ENCODE measurements around the gene GJC1. TPM values are rescaled to one million over a fixed set of nuclear protein-coding genes. Genes with fewer than 3 reads are reported as not detected.
"Not testable (repeated sequence)": the region's sequence is repeated elsewhere in the genome, so short reads cannot be mapped to it uniquely, and the experiment has no call there.

The GJC1 gene
- total RNA-seq, 1 donor from 2014 or later = 9.9 TPM

- no peak for TF ChIP-seq CTCF (IDR thresholded peaks at IDR 0.05)
- Histone ChIP-seq H3K36me3 (no peaks in the 10 kb centered on the region), H3K27me3 (peaks cover 7% of the 10 kb centered on the region), H3K27ac (no peak overlapping the region), H3K4me1 (peaks cover 2 to 10% of the 10 kb centered on the region in 2 donors), H3K9me3 (no peaks in the 10 kb centered on the region), H3K4me3 (no peak overlapping the region)
- intact Hi-C loops (cut with DNase I) = no loop called here
- no peak for DNase-seq (ENCODE audit: low spot score in 2 of 2)
These were observed 3.8 kb downstream of the GJC1 start for GRCh38 chr17:44826123-44826790.

DNA sequence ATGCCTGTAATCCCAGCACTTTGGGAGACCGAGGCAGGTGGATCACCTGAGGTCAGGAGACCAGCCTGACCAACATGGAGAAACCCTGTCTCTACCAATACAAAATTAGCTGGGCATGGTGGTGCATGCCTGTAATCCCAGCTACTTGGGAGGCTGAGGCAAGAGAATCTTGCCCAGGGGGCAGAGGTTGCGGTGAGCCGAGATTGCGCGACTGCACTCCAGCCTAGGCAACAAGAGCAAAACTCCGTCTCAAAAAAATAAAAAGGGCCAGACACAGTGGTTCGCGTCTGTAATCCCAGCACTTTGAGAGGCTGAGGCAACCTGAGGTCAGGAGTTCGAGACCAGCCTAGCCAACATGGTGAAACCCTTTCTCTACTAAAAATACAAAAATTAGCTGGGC is 4.9 kb downstream of the GJC1 start:
- DNase-seq (ENCODE audit: low spot score in 2 of 2); intact Hi-C loops (cut with DNase I); H3K36me3 ChIP-seq; H3K9me3 ChIP-seq; H3K27me3 ChIP-seq; H3K4me3 ChIP-seq; H3K27ac ChIP-seq: not testable (repeated sequence)
- H3K4me1 ChIP-seq = peaks cover 2 to 10% of the 10 kb centered on the region in 2 donors

- DNase-seq (ENCODE audit: low spot score in 2 of 2) = no peak
- Histone ChIP-seq H3K27me3 (no peaks in the 10 kb centered on the region), H3K4me3 (no peak overlapping the region), H3K27ac (peak overlapping the region in 1 of 2 donors; percentile 27), H3K36me3 (no peaks in the 10 kb centered on the region), H3K4me1 (peaks cover 0 to 12% of the 10 kb centered on the region in 2 donors), H3K9me3 (no peaks in the 10 kb centered on the region)
- intact Hi-C loops (cut with DNase I) = no loop called here
- no peak for TF ChIP-seq CTCF (IDR thresholded peaks at IDR 0.05)
These were observed 9.4 kb downstream of the GJC1 start for GRCh38 chr17:44820631-44821212.

GRCh38 chr17:44818508-44818907 is 11.6 kb downstream of the GJC1 start:
- H3K36me3 ChIP-seq; H3K9me3 ChIP-seq; H3K4me3 ChIP-seq; intact Hi-C loops (cut with DNase I); H3K27me3 ChIP-seq; H3K27ac ChIP-seq: not testable (repeated sequence)
- peak in 1 of 2 donors; percentile 19 for DNase-seq (ENCODE audit: low spot score in 2 of 2)
- H3K4me1 ChIP-seq = peaks cover 0 to 12% of the 10 kb centered on the region in 2 donors

DNA sequence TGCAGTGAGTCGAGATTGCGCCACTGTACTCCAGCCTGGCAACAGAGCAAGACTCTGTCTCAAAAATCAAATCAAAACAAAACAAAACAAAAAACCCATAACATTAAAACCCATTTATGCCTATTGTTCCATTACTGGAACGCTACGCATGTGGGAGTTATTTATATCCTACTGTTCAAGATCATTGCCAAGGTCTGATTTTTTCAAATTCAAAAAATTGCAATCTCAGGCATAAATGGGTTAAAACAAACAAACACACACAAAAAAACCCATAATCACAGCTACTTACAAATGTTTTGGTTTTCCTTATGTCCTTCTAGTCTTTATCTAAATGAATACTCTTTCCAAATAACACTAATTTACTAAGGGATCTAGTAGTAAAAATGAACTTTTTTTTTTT is 17.8 kb downstream of the GJC1 start:
- DNase-seq (ENCODE audit: low spot score in 2 of 2) = no peak
- peak overlapping the region in 1 of 2 donors; percentile 20 for H3K27ac ChIP-seq
- no peak for TF ChIP-seq CTCF (IDR thresholded peaks at IDR 0.05)

GRCh38 chr17:44808656-44809388 is 21.3 kb downstream of the GJC1 start:
- H3K4me1 ChIP-seq; H3K9me3 ChIP-seq; H3K4me3 ChIP-seq; intact Hi-C loops (cut with DNase I); H3K27me3 ChIP-seq; H3K27ac ChIP-seq; H3K36me3 ChIP-seq: not testable (repeated sequence)
- peak in 1 of 2 donors; percentile 15 for DNase-seq (ENCODE audit: low spot score in 2 of 2)

More for the DNA sequence above, 17.8 kb downstream of the GJC1 start:
- Histone ChIP-seq H3K4me1 (peaks cover 0 to 8% of the 10 kb centered on the region in 2 donors), H3K27me3 (no peaks in the 10 kb centered on the region), H3K4me3 (no peak overlapping the region), H3K36me3 (no peaks in the 10 kb centered on the region), H3K9me3 (no peaks in the 10 kb centered on the region)
- intact Hi-C loops (cut with DNase I) = no loop called here

GRCh38 chr17:44808156-44808555 is 21.9 kb downstream of the GJC1 start:
- intact Hi-C loops (cut with DNase I) = no loop called here
- H3K9me3 ChIP-seq = no peaks in the 10 kb centered on the region
- H3K27ac ChIP-seq = no peak overlapping the region
- TF ChIP-seq CTCF (IDR thresholded peaks at IDR 0.05) = no peak
- peaks cover 3 to 9% of the 10 kb centered on the region in 2 donors for H3K36me3 ChIP-seq
- H3K4me3 ChIP-seq = no peak overlapping the region
- H3K27me3 ChIP-seq = no peaks in the 10 kb centered on the region
- peaks cover 0 to 8% of the 10 kb centered on the region in 2 donors for H3K4me1 ChIP-seq
- DNase-seq (ENCODE audit: low spot score in 2 of 2) = no peak
